GM13976 (cell line): Measurements from ENCODE around the gene PIGB.

Experiments used
- DNase-seq: peaks from one replicate; pipeline ENCODE4 v3.0.0; 2012; ENCODE audit warnings: low spot score
- in situ Hi-C: fragments of 300-500 bp; cut with MboI; formaldehyde crosslinking; loops from one replicate; pipeline ENCODE4 v1.12.0; 2022; ENCODE audit warnings: low sequenced_read_pairs, mixed read lengths, inconsistent platforms; ENCODE audit not compliant: unreplicated experiment
- TF ChIP-seq, protein P1 (sequence below): IDR thresholded peaks from 2 replicates; pipeline ENCODE4 v1.5.1; 2012; ENCODE audit warnings: borderline replicate concordance, mild to moderate bottlenecking; ENCODE audit not compliant: insufficient read depth; ENCODE audit errors: extremely low read depth, missing control alignments, control extremely low read depth

Gene PIGB

DNA sequence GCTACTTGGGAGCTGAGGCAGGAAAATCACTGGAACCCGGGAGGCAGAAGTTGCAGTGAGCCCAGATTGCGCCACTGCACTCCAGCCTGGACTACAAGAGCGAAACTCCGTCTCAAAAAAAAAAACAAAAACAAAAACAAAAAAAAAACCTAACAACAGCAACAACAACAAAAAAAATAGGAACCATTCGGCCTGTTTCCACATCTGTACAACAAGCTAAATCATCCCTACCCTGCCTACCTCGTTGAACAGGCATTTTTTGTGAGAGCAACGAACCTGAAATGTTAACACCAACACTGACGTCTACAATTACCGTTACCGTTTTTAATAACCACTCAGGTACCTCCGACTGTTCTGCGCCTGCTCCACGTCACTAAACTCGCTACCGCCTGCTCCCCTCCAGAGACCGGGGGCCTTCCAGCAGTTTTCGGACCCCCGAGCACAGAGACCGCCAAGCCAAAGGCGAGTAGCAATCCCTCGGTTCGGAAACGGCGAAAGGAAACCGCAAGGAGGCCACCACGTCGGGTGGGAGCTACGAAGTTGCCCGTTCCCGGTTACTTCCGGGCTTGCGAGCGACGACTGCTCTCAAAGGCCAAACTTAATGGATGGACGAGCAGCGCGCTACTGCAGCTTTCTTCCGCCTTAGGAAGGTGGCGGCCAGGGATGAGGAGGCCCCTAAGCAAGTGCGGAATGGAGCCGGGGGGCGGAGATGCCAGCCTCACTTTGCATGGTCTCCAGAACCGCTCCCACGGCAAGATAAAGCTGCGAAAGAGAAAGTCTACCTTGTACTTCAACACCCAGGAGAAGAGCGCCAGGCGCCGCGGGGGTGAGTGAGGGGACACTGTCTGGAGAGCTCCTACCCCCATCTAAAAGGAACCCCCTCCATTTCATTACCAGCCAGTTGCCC lies at the start of gene PIGB, which contains the start of gene PIGBOS1:
Gene PIGB, plus strand, starts transcription at position 635 of the 907 bp plus-strand sequence. Its CDS starts 29 bp downstream, at position 664.
Gene PIGBOS1, minus strand, starts transcription at position 536 of the 907 bp plus-strand sequence. CDS start 1,331 bp downstream, outside the sequence.
- DNase-seq: peak; percentile 85
- TF ChIP-seq, protein P1, sequence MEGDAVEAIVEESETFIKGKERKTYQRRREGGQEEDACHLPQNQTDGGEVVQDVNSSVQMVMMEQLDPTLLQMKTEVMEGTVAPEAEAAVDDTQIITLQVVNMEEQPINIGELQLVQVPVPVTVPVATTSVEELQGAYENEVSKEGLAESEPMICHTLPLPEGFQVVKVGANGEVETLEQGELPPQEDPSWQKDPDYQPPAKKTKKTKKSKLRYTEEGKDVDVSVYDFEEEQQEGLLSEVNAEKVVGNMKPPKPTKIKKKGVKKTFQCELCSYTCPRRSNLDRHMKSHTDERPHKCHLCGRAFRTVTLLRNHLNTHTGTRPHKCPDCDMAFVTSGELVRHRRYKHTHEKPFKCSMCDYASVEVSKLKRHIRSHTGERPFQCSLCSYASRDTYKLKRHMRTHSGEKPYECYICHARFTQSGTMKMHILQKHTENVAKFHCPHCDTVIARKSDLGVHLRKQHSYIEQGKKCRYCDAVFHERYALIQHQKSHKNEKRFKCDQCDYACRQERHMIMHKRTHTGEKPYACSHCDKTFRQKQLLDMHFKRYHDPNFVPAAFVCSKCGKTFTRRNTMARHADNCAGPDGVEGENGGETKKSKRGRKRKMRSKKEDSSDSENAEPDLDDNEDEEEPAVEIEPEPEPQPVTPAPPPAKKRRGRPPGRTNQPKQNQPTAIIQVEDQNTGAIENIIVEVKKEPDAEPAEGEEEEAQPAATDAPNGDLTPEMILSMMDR: no peak
- in situ Hi-C loops: no loop called here

DNA sequence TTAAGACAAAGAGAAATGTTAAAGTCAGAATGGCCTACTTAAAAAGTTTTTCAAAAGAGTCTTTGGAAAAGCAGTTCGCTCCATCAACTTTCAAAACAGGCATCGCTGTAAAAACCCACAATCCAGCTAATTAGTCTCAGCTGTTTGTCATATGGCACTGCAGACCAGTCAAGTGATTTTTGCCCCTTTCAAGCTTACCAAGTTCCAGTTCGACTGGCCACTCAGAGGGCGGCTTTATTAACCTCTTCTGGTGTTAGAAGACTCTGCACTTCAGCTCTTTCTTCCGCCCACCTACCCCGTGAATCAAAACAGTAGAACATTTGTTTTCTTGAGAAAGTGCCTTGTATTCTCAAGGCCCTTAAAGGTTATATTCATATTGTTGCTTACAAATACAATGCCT lies 48.7 kb upstream of the PIGB start:
- in situ Hi-C loops: loop anchor here (5.0 kb wide), 1 partner anchor 48 kb away; no protein-coding TSS in a partner anchor
- DNase-seq: no peak
- TF ChIP-seq, protein P1: no peak

DNA sequence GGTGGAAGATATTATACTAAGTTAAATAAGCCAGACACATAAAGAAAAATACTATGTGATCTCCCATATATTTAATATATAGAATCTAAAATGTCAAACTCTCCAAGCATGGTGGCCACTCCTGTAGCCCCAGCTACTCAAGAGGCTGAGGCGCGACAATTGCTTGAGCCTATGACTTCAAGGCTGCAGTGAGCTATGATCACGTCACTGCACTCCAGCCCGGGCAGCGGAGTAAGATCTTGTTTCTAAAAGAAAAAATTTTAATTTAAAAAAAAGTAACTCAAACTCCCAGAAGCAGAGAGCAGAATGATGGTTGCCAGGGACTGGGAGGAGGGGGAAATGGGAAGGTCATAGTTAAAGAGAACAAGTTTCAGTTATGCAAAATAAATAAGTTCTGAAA lies 42.7 kb upstream of the PIGB start:
- no peak for DNase-seq
- in situ Hi-C loops: no loop called here
- TF ChIP-seq, protein P1: no peak

DNA sequence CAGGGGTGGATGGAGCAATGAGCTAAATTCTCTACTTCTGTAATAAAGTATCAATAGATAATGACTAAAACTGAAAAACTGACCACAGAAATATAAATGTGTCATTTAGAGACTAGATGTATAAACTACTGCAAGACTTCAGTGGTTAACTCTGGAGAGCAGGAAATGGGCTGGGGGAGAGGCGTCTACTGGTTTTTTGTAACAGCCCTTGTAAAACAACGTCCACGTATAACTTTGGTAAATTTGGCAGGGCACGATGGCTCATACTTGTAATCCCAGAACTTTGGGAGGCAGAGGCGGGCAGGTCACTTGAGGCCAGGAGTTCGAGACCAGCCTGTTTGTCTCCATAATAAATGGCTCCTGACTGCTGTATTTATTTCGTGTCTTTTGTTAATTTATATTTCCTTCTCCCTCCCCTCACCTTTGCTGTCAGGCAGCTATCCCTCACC lies 41.9 kb upstream of the PIGB start:
- TF ChIP-seq, protein P1: no peak
- in situ Hi-C loops: no loop called here
- DNase-seq: peak; percentile 76

DNA sequence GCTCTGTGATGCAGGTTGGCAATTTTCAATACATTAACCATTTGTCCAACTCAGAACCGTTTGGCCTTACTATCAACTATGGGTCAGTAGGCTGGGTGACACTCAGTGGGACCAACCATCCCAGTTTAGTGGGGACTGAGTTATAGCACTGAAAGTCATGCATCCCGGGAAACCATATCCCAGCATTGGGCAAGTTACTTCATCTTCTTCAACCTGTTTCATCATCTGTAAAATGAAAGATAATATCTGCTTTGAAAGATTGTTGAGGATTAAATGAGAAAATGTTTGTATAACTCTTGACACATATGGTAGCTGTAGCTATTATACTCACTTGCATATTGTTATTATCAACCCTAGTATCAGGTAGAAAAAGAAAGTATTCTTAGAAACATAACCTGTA lies 41.3 kb upstream of the PIGB start:
- no peak for DNase-seq
- in situ Hi-C loops: no loop called here
- TF ChIP-seq, protein P1: no peak

DNA sequence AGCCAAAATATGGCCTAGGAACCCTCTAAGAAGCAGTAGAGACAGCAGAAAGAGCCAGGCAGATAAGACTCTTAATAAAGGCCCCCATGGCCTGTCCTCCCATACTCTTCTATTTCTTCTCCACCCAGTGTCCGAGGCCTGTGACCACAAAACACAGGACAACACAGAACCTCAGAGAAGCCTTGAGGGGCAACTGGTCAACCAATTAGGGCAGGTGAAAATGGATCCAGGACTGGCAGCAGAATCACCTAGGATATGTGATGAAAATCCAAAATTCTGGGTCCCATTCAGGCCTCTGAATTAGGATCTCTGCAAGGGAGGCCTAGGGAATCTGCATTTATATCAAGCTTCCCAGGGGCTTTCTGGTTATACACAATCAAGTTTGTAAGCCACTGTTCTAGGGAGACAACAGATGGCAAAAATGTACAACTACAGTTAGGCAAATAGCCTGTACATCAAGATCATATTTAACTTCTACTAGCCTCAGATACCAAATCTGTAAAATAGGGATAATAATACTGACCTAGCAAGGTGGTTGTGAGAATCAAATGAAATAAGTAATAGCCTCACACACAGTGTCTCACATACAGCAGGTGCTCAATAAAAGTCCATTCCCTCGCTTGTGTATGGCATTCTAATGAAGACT lies 39.8 kb upstream of the PIGB start:
- TF ChIP-seq, protein P1: no peak
- in situ Hi-C loops: no loop called here
- no peak for DNase-seq
